NCI-H2171 treated with DMSO at 0.1 percent for 48 hours (cell line): Measurements from ENCODE around the gene SV2C.
A peak's percentile ranks its signal among the peaks of the same experiment; 100 is the strongest.

ENCODE experiments used
- DNase-seq: peaks from one replicate; lab custom pipeline; 2025; lab: John Stamatoyannopoulos, UW

The SV2C gene

GRCh38 chr5:76341651-76342334, 258.6 kb downstream of the SV2C start:
- no peak for DNase-seq

GRCh38 chr5:76342474-76342873, 259.3 kb downstream of the SV2C start:
- DNase-seq, result no peak

- no peak for DNase-seq
Measured at GRCh38 chr5:76345582-76345981, 262.4 kb downstream of the SV2C start.

- DNase-seq, result no peak
Measured at GRCh38 chr5:76351176-76351575, 268.0 kb downstream of the SV2C start.

- no peak for DNase-seq
Measured at GRCh38 chr5:76351577-76351976, 268.4 kb downstream of the SV2C start.

GRCh38 chr5:76356887-76357286, 273.7 kb downstream of the SV2C start:
- DNase-seq, result no peak

- DNase-seq, result peak; percentile 62
Measured at GRCh38 chr5:76363352-76364225, 280.4 kb downstream of the SV2C start.

- no peak for DNase-seq
Measured at GRCh38 chr5:76364226-76364589, 281.0 kb downstream of the SV2C start.

- DNase-seq, result no peak
Measured at GRCh38 chr5:76365561-76365960, 282.4 kb downstream of the SV2C start.

GRCh38 chr5:76366596-76366995, 283.4 kb downstream of the SV2C start:
- no peak for DNase-seq

- DNase-seq, result no peak
Measured at GRCh38 chr5:76367623-76368371, 284.6 kb downstream of the SV2C start.

- DNase-seq, result no peak
Measured at GRCh38 chr5:76368941-76369340, 285.8 kb downstream of the SV2C start.

GRCh38 chr5:76369668-76370067, 286.5 kb downstream of the SV2C start:
- peak; percentile 9 for DNase-seq

GRCh38 chr5:76371960-76372322, 288.8 kb downstream of the SV2C start:
- no peak for DNase-seq

- DNase-seq, result no peak
Measured at GRCh38 chr5:76372323-76373054, 289.3 kb downstream of the SV2C start.

GRCh38 chr5:76376148-76376865, 293.1 kb downstream of the SV2C start:
- DNase-seq, result no peak

GRCh38 chr5:76376866-76377230, 293.7 kb downstream of the SV2C start:
- DNase-seq, result no peak

GRCh38 chr5:76378355-76378754, 295.2 kb downstream of the SV2C start:
- DNase-seq, result no peak

GRCh38 chr5:76379316-76379715, 296.1 kb downstream of the SV2C start:
- DNase-seq, result no peak

GRCh38 chr5:76379855-76380254, 296.7 kb downstream of the SV2C start:
- no peak for DNase-seq

- no peak for DNase-seq
Measured at GRCh38 chr5:76380346-76381066, 297.3 kb downstream of the SV2C start.
